ENCODE data around the gene ALDH3B2. TPM values are rescaled to one million over a fixed set of nuclear protein-coding genes. Genes with fewer than 3 reads are reported as not detected.
"Not testable (repeated sequence)": the region's sequence is repeated elsewhere in the genome, so short reads cannot be mapped to it uniquely, and the experiment has no call there.

ALDH3B2 gene
- total RNA-seq, result not detected

DNA sequence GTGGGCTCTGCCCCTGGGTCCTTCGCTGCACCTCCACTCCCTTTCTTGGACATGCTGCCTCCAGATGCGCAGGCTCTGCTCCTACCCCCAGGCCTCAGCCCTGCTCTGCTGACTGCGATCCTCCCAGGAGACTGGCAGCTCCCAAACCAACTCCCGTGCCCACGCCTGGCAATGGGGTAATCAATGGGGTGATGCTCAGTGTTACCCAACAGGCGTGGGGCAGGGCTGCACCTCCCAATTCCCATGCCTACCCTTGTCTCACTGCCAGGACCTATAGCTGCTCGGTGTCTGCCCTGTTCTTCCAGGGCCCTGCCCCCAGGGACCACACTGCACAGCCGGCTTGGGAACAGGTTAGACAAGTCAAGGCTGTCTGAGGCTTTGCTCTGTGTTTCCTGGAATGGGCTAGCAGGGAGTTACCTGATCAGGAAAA is at the start of gene ALDH3B2:
Gene ALDH3B2 (minus strand): TSS at position 182 of the 430 bp plus-strand sequence. CDS start 7,688 bp downstream, outside the sequence.
- Mint-ChIP-seq H3K9me3 (no peaks in the 10 kb centered on the region), H3K27me3 (peaks cover 15 to 19% of the 10 kb centered on the region in 2 donors), H3K4me3 (no peak within 1 kb of the TSS), H3K36me3 (no peaks in the 10 kb centered on the region), H3K4me1 (ENCODE audit: low read depth in 2 of 2) (no peaks in the 10 kb centered on the region), H3K27ac (no peak within 1 kb of the TSS)
- peak in 1 of 2 donors; percentile 38 for ATAC-seq
- no peak for DNase-seq (ENCODE audit: low spot score)

GRCh38 chr11:67723036-67723435 is 48.6 kb upstream of the ALDH3B2 start:
- H3K27me3 Mint-ChIP-seq, result peaks cover 10 to 19% of the 10 kb centered on the region in 2 donors

DNA sequence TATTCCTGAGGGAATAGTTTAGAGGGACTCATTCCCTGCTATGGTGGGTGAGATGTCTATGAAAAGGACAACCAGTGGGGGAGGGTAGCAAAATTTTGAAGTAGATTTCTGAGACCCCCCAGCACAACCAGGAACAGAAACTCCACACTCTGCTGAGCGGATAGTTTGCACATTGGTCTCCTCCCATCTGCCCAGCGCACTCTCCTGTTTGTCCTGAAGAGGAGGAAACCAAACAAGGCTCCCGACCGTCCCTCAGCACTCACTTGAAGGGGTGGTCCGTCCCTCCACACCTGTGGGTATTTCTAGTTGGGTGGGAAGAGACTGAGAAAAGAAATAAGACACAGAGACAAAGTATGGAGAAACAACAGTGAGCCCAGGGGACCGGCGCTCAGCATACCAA is 41.8 kb upstream of the ALDH3B2 start:
- H3K9me3 Mint-ChIP-seq; H3K4me3 Mint-ChIP-seq; H3K27ac Mint-ChIP-seq; H3K4me1 Mint-ChIP-seq (ENCODE audit: low read depth in 2 of 2); DNase-seq (ENCODE audit: low spot score); ATAC-seq; H3K36me3 Mint-ChIP-seq: not testable (repeated sequence)
- peaks cover 13 to 19% of the 10 kb centered on the region in 2 donors for H3K27me3 Mint-ChIP-seq

More at GRCh38 chr11:67723036-67723435, 48.6 kb upstream of the ALDH3B2 start:
- ATAC-seq; H3K9me3 Mint-ChIP-seq; H3K4me3 Mint-ChIP-seq; DNase-seq (ENCODE audit: low spot score); H3K36me3 Mint-ChIP-seq; H3K4me1 Mint-ChIP-seq (ENCODE audit: low read depth in 2 of 2); H3K27ac Mint-ChIP-seq: not testable (repeated sequence)

DNA sequence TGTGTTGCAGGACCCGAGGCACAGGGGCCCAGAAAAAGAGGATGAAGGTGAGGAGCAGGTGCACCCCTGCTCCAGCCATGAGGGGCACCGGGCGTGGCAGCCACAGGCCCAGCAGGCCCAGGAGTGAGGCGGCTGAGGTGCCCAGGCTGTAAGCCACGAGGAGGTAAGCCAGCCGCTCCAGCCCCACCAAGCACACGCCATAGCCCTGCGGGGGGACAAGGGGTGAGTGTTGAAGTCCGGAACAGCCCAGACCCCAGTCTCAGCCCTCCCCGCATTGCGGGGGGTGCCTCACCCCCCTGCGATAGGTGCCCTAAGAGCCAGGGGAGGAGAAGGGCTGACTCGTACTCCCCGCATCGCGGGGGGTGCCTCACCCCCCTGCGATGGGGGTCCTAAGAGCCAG is 41.4 kb upstream of the ALDH3B2 start:
- H3K27me3 Mint-ChIP-seq, result peaks cover 13 to 19% of the 10 kb centered on the region in 2 donors
- not testable (repeated sequence) for H3K36me3 Mint-ChIP-seq; H3K9me3 Mint-ChIP-seq; H3K4me3 Mint-ChIP-seq; DNase-seq (ENCODE audit: low spot score); ATAC-seq; H3K4me1 Mint-ChIP-seq (ENCODE audit: low read depth in 2 of 2); H3K27ac Mint-ChIP-seq

- not testable (repeated sequence) for H3K4me3 Mint-ChIP-seq; DNase-seq (ENCODE audit: low spot score); H3K27ac Mint-ChIP-seq; H3K9me3 Mint-ChIP-seq; ATAC-seq; H3K36me3 Mint-ChIP-seq; H3K4me1 Mint-ChIP-seq (ENCODE audit: low read depth in 2 of 2)
- H3K27me3 Mint-ChIP-seq, result peaks cover 2 to 10% of the 10 kb centered on the region in 2 donors
These were observed 39.6 kb upstream of the ALDH3B2 start for GRCh38 chr11:67713892-67714509.

- H3K27ac Mint-ChIP-seq; H3K9me3 Mint-ChIP-seq; H3K4me3 Mint-ChIP-seq; DNase-seq (ENCODE audit: low spot score); ATAC-seq; H3K27me3 Mint-ChIP-seq; H3K36me3 Mint-ChIP-seq; H3K4me1 Mint-ChIP-seq (ENCODE audit: low read depth in 2 of 2): not testable (repeated sequence)
These were observed 37.3 kb upstream of the ALDH3B2 start for GRCh38 chr11:67711676-67712075.

GRCh38 chr11:67711212-67711611 is 36.8 kb upstream of the ALDH3B2 start:
- not testable (repeated sequence) for H3K4me1 Mint-ChIP-seq (ENCODE audit: low read depth in 2 of 2); H3K9me3 Mint-ChIP-seq; H3K27ac Mint-ChIP-seq; H3K36me3 Mint-ChIP-seq; ATAC-seq; H3K27me3 Mint-ChIP-seq; H3K4me3 Mint-ChIP-seq; DNase-seq (ENCODE audit: low spot score)

DNA sequence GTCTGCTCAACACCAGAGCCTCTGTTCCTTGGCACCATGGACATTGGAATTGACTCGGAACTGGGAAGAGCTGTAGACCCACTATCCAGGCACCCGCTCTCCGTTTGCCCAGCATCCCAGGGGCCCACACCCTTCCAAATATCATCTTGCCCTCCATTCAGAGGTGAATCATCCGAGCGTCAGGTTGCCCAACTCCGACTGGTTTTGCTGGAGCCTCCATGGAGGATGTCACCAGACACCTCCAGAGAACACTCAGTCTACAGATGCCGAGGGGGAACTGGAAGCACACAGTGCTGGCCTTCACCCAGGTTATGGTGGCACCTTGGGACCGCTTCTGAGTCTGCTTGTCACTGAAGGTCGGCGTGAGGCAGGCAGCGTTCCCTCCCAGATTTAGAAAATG is 35.4 kb upstream of the ALDH3B2 start:
- H3K36me3 Mint-ChIP-seq; H3K4me1 Mint-ChIP-seq (ENCODE audit: low read depth in 2 of 2); ATAC-seq; H3K4me3 Mint-ChIP-seq; H3K27ac Mint-ChIP-seq; H3K27me3 Mint-ChIP-seq; H3K9me3 Mint-ChIP-seq; DNase-seq (ENCODE audit: low spot score): not testable (repeated sequence)

GRCh38 chr11:67705264-67705663 is 30.8 kb upstream of the ALDH3B2 start:
- H3K9me3 Mint-ChIP-seq, result no peaks in the 10 kb centered on the region
- peaks cover 14 to 18% of the 10 kb centered on the region in 2 donors for H3K27me3 Mint-ChIP-seq
- no peak overlapping the region for H3K27ac Mint-ChIP-seq
- H3K36me3 Mint-ChIP-seq, result no peaks in the 10 kb centered on the region
- no peak overlapping the region for H3K4me3 Mint-ChIP-seq
- H3K4me1 Mint-ChIP-seq (ENCODE audit: low read depth in 2 of 2), result no peaks in the 10 kb centered on the region
- ATAC-seq, result no peak
- no peak for DNase-seq (ENCODE audit: low spot score)

DNA sequence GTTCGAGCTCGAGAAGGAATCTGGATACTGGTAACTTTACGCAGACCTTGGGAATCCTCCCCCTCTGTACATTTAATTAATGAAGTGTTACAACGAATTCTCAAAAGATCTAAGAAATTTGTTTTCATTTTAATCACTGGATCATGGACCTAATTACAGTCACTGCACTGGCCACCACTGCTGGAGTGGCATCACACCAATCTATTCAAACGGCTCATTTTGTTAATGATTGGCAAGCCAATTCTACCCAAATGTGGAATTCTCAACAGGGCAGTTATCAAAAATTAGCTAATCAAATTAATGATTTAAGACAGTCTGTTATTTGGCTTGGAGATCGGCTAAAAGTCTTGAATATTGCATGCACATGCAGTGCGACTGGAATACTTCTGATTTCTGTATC is 30.1 kb upstream of the ALDH3B2 start:
- Mint-ChIP-seq H3K27ac (no peak overlapping the region), H3K36me3 (no peaks in the 10 kb centered on the region), H3K27me3 (peaks cover 14 to 23% of the 10 kb centered on the region in 2 donors), H3K9me3 (no peaks in the 10 kb centered on the region), H3K4me1 (ENCODE audit: low read depth in 2 of 2) (no peaks in the 10 kb centered on the region), H3K4me3 (no peak overlapping the region)
- ATAC-seq (no peak), DNase-seq (ENCODE audit: low spot score) (no peak)

- not testable (repeated sequence) for ATAC-seq
- H3K27me3 Mint-ChIP-seq, result peaks cover 14 to 23% of the 10 kb centered on the region in 2 donors
These were observed 29.3 kb upstream of the ALDH3B2 start for GRCh38 chr11:67703709-67704108.

GRCh38 chr11:67700548-67701262 is 26.3 kb upstream of the ALDH3B2 start:
- Mint-ChIP-seq H3K27ac (no peak overlapping the region), H3K9me3 (no peaks in the 10 kb centered on the region), H3K4me1 (ENCODE audit: low read depth in 2 of 2) (no peaks in the 10 kb centered on the region), H3K4me3 (no peak overlapping the region), H3K27me3 (peaks cover 14 to 23% of the 10 kb centered on the region in 2 donors), H3K36me3 (no peaks in the 10 kb centered on the region)
- ATAC-seq (no peak), DNase-seq (ENCODE audit: low spot score) (no peak)

More at GRCh38 chr11:67703709-67704108, 29.3 kb upstream of the ALDH3B2 start:
- H3K36me3 Mint-ChIP-seq; H3K4me3 Mint-ChIP-seq; H3K9me3 Mint-ChIP-seq; DNase-seq (ENCODE audit: low spot score); H3K4me1 Mint-ChIP-seq (ENCODE audit: low read depth in 2 of 2); H3K27ac Mint-ChIP-seq: not testable (repeated sequence)

DNA sequence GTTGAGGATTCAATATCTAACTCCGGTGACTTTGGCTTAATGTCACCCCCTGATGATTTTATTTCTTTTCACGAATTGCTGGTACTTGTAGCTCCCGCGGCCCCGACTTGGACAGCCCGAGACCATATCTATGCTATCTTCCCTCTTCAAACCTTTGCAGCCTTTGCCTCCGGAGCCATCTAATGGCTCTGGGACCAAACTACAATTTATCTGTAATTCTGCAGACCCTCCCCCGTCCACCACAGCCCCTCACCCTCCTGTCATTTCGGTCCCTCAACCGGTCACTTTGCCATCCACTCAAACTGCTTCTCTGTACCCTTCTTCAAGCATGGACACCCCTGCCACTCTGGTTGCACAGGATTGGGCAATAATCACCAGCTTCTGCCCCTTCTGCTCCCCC is 25.7 kb upstream of the ALDH3B2 start:
- H3K27ac Mint-ChIP-seq, result no peak overlapping the region
- no peaks in the 10 kb centered on the region for H3K4me1 Mint-ChIP-seq (ENCODE audit: low read depth in 2 of 2)
- no peaks in the 10 kb centered on the region for H3K36me3 Mint-ChIP-seq
- no peak for ATAC-seq
- H3K27me3 Mint-ChIP-seq, result peaks cover 14 to 23% of the 10 kb centered on the region in 2 donors
- H3K4me3 Mint-ChIP-seq, result no peak overlapping the region
- DNase-seq (ENCODE audit: low spot score), result no peak
- H3K9me3 Mint-ChIP-seq, result no peaks in the 10 kb centered on the region

GRCh38 chr11:67699521-67699920 is 25.1 kb upstream of the ALDH3B2 start:
- Mint-ChIP-seq H3K4me1 (ENCODE audit: low read depth in 2 of 2) (no peaks in the 10 kb centered on the region), H3K4me3 (no peak overlapping the region), H3K9me3 (no peaks in the 10 kb centered on the region), H3K27me3 (peaks cover 14 to 17% of the 10 kb centered on the region in 2 donors), H3K27ac (no peak overlapping the region), H3K36me3 (no peaks in the 10 kb centered on the region)
- DNase-seq (ENCODE audit: low spot score), result no peak
- no peak for ATAC-seq

All from natural killer cell treated with Interleukin-12 subunit alpha and Interleukin-12 subunit beta and Interleukin-15 and Interleukin-18, amount 100 ng/mL, for 72 hours (primary cell).